HEK293 (cell line): ENCODE measurements around the gene ZNF79.
A peak's percentile ranks its signal among the peaks of the same experiment; 100 is the strongest.

Source experiments
- BCL11A ChIP-seq: fragments of 450-650 bp; formaldehyde crosslinking; IDR thresholded peaks from 2 replicates; pipeline ENCODE4 v1.5.1; 2016; ENCODE audit warnings: low read depth, missing biosample characterization, missing genetic modification characterization
- BCL11B ChIP-seq: fragments of 450-650 bp; formaldehyde crosslinking; IDR thresholded peaks from 2 replicates; pipeline ENCODE4 v1.5.1; 2016; ENCODE audit warnings: low read depth, missing biosample characterization, missing genetic modification characterization
- GLIS1 ChIP-seq: fragments of 450-650 bp; formaldehyde crosslinking; IDR thresholded peaks from 2 replicates; pipeline ENCODE4 v1.5.1; 2016; ENCODE audit warnings: missing biosample characterization, missing genetic modification characterization
- MYNN ChIP-seq: fragments of 450-650 bp; formaldehyde crosslinking; IDR thresholded peaks from 2 replicates; pipeline ENCODE4 v1.5.1; 2016; ENCODE audit warnings: missing biosample characterization, missing genetic modification characterization, borderline replicate concordance
- PRDM2 ChIP-seq: fragments of 450-650 bp; formaldehyde crosslinking; IDR thresholded peaks from 2 replicates; pipeline ENCODE4 v1.5.1; 2016; ENCODE audit warnings: missing biosample characterization, missing genetic modification characterization, borderline replicate concordance
- SCRT2 ChIP-seq: fragments of 450-650 bp; formaldehyde crosslinking; IDR thresholded peaks from 2 replicates; pipeline ENCODE4 v1.5.1; 2016; ENCODE audit warnings: missing biosample characterization, missing genetic modification characterization
- SP7 ChIP-seq: fragments of 450-650 bp; formaldehyde crosslinking; IDR thresholded peaks from 2 replicates; pipeline ENCODE4 v1.5.1; 2016; ENCODE audit warnings: missing biosample characterization, missing genetic modification characterization
- YY1 ChIP-seq: fragments of 450-650 bp; formaldehyde crosslinking; IDR thresholded peaks from 2 replicates; pipeline ENCODE4 v1.5.1; 2018; ENCODE audit warnings: missing biosample characterization, missing genetic modification characterization
- ZBTB44 ChIP-seq: fragments of 450-650 bp; IDR thresholded peaks from 2 replicates; pipeline ENCODE4 v1.5.1; 2018; ENCODE audit warnings: missing biosample characterization, mild to moderate bottlenecking, missing genetic modification characterization
- ZBTB8A ChIP-seq: fragments of 450-650 bp; formaldehyde crosslinking; IDR thresholded peaks from 2 replicates; pipeline ENCODE4 v1.5.1; 2016; ENCODE audit warnings: missing biosample characterization, missing genetic modification characterization
- ZFP3 ChIP-seq: fragments of 450-650 bp; formaldehyde crosslinking; IDR thresholded peaks from 2 replicates; pipeline ENCODE4 v1.5.1; 2016; ENCODE audit warnings: low read depth, missing biosample characterization, missing genetic modification characterization
- ZNF16 ChIP-seq: fragments of 450-650 bp; formaldehyde crosslinking; IDR thresholded peaks from 2 replicates; pipeline ENCODE4 v1.5.1; 2016; ENCODE audit warnings: low read depth, missing biosample characterization, missing genetic modification characterization
- ZNF19 ChIP-seq: fragments of 450-650 bp; formaldehyde crosslinking; IDR thresholded peaks from 2 replicates; pipeline ENCODE4; 2016; ENCODE audit warnings: missing biosample characterization, missing genetic modification characterization, low read depth
- ZNF26 ChIP-seq: fragments of 450-650 bp; formaldehyde crosslinking; IDR thresholded peaks from 2 replicates; pipeline ENCODE4 v1.5.1; 2016; ENCODE audit warnings: missing biosample characterization, missing genetic modification characterization
- ZNF266 ChIP-seq: fragments of 450-650 bp; formaldehyde crosslinking; IDR thresholded peaks from 2 replicates; pipeline ENCODE4 v1.5.1; 2016; ENCODE audit warnings: missing biosample characterization, missing genetic modification characterization, low read depth
- ZNF423 ChIP-seq: fragments of 450-650 bp; formaldehyde crosslinking; IDR thresholded peaks from 2 replicates; pipeline ENCODE4 v1.5.1; 2016; ENCODE audit warnings: missing biosample characterization, missing genetic modification characterization
- ZNF654 ChIP-seq: fragments of 450-650 bp; formaldehyde crosslinking; IDR thresholded peaks from 2 replicates; pipeline ENCODE4 v1.5.1; 2016; ENCODE audit warnings: low read depth, missing biosample characterization, missing genetic modification characterization
- ZNF776 ChIP-seq: fragments of 450-650 bp; formaldehyde crosslinking; IDR thresholded peaks from 2 replicates; pipeline ENCODE4 v1.5.0; 2017; ENCODE audit warnings: missing biosample characterization, missing genetic modification characterization, borderline replicate concordance
- ZNF837 ChIP-seq: fragments of 450-650 bp; formaldehyde crosslinking; IDR thresholded peaks from 2 replicates; pipeline ENCODE4 v1.5.1; 2016; ENCODE audit warnings: missing biosample characterization, missing genetic modification characterization
- ZNF843 ChIP-seq: fragments of 450-650 bp; formaldehyde crosslinking; IDR thresholded peaks from 2 replicates; pipeline ENCODE4 v1.5.1; 2016; ENCODE audit warnings: missing biosample characterization, missing genetic modification characterization
- TF ChIP-seq, protein P1 (sequence below): fragments of 450-650 bp; formaldehyde crosslinking; IDR thresholded peaks from 2 replicates; pipeline ENCODE4 v1.5.1; 2016; ENCODE audit warnings: missing biosample characterization, missing genetic modification characterization, low read depth
- TF ChIP-seq, protein P2 (sequence below): fragments of 450-650 bp; formaldehyde crosslinking; IDR thresholded peaks from 2 replicates; pipeline ENCODE4 v1.5.1; 2016; ENCODE audit warnings: missing biosample characterization, missing genetic modification characterization, borderline replicate concordance
- TF ChIP-seq, protein P3 (sequence below): fragments of 450-650 bp; formaldehyde crosslinking; IDR thresholded peaks from 2 replicates; pipeline ENCODE4 v1.5.1; 2017; ENCODE audit warnings: missing biosample characterization, missing genetic modification characterization

Gene ZNF79

DNA sequence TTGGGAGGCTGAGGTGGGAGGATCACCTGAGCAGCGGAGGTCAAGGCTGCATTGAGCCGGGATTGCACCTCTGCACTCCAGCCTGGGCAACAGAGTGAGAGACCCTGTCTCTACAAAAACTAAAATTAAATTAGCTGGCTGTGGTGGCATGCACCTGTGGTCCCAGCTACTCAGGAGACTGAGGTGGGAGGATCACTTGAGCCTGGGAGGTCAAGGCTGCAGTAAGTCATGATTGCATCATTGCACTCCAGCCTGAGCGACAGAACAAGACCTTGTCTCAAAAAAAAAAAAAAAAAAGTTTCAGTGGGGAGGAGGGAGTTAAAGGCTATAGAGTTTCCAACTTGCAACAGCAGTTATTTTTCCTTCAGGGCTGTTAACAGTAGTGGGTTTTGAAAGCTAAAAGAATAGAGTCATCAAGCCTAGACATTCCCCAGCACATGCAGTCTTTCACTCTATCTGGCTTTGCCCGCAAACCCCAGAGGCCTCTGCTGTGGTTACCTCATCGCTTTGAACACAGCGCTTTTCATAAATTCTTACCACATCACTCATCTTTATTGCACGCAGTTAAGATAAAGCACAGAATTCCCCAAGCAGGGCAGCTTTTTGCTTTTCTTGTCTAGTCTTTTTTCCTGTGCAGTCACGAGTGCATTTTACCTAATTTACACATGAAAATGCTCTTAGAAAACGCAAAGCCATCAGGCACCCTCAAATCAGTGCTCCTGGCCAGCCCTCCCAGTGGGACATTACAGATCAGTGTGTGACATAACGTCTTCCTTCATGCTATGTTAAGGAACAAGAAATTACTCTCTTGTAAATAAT is 35.9 kb upstream of the ZNF79 start (continued):
- TF ChIP-seq MYNN (tag by site-specific recombination), result no peak
- no peak; the same call in 1 of the 2 replicates for TF ChIP-seq YY1 (tag by site-specific recombination)
- TF ChIP-seq, protein P1, sequence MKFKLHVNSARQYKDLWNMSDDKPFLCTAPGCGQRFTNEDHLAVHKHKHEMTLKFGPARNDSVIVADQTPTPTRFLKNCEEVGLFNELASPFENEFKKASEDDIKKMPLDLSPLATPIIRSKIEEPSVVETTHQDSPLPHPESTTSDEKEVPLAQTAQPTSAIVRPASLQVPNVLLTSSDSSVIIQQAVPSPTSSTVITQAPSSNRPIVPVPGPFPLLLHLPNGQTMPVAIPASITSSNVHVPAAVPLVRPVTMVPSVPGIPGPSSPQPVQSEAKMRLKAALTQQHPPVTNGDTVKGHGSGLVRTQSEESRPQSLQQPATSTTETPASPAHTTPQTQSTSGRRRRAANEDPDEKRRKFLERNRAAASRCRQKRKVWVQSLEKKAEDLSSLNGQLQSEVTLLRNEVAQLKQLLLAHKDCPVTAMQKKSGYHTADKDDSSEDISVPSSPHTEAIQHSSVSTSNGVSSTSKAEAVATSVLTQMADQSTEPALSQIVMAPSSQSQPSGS (tag by site-specific recombination), result peak; percentile 97
- TF ChIP-seq ZBTB44 (tag by site-specific recombination), result peak; percentile 99
- no peak for TF ChIP-seq ZNF837 (tag by site-specific recombination)
- no peak for TF ChIP-seq PRDM2 (tag by site-specific recombination)
- TF ChIP-seq ZNF654 (tag by site-specific recombination), result 0 out of 2 replicates have a peak, but pooled peaks have one; percentile 8
- peak; percentile 99 for TF ChIP-seq ZNF843 (tag by site-specific recombination)
- peak; percentile 7; the same call in 1 of the 2 replicates for TF ChIP-seq ZFP3
- TF ChIP-seq SCRT2 (tag by site-specific recombination), result no peak
- TF ChIP-seq ZNF776 (tag by site-specific recombination), result no peak
- TF ChIP-seq BCL11A (tag by site-specific recombination), result peak; percentile 90
- peak; percentile 82 for TF ChIP-seq GLIS1 (tag by site-specific recombination)
- TF ChIP-seq ZBTB8A (tag by site-specific recombination), result peak; percentile 68
- peak; percentile 83; the same call in 1 of the 2 replicates for TF ChIP-seq BCL11B (tag by site-specific recombination)
- TF ChIP-seq, protein P2, sequence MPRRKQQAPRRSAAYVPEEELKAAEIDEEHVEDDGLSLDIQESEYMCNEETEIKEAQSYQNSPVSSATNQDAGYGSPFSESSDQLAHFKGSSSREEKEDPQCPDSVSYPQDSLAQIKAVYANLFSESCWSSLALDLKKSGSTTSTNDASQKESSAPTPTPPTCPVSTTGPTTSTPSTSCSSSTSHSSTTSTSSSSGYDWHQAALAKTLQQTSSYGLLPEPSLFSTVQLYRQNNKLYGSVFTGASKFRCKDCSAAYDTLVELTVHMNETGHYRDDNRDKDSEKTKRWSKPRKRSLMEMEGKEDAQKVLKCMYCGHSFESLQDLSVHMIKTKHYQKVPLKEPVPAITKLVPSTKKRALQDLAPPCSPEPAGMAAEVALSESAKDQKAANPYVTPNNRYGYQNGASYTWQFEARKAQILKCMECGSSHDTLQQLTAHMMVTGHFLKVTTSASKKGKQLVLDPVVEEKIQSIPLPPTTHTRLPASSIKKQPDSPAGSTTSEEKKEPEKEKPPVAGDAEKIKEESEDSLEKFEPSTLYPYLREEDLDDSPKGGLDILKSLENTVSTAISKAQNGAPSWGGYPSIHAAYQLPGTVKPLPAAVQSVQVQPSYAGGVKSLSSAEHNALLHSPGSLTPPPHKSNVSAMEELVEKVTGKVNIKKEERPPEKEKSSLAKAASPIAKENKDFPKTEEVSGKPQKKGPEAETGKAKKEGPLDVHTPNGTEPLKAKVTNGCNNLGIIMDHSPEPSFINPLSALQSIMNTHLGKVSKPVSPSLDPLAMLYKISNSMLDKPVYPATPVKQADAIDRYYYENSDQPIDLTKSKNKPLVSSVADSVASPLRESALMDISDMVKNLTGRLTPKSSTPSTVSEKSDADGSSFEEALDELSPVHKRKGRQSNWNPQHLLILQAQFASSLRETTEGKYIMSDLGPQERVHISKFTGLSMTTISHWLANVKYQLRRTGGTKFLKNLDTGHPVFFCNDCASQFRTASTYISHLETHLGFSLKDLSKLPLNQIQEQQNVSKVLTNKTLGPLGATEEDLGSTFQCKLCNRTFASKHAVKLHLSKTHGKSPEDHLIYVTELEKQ (tag by site-specific recombination), result peak; percentile 94
- TF ChIP-seq, protein P3, sequence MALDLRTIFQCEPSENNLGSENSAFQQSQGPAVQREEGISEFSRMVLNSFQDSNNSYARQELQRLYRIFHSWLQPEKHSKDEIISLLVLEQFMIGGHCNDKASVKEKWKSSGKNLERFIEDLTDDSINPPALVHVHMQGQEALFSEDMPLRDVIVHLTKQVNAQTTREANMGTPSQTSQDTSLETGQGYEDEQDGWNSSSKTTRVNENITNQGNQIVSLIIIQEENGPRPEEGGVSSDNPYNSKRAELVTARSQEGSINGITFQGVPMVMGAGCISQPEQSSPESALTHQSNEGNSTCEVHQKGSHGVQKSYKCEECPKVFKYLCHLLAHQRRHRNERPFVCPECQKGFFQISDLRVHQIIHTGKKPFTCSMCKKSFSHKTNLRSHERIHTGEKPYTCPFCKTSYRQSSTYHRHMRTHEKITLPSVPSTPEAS (tag by site-specific recombination), result peak; percentile 34; the same call in 1 of the 2 replicates
- TF ChIP-seq ZNF19 (tag by site-specific recombination), result peak; percentile 57; the same call in 1 of the 2 replicates
- TF ChIP-seq ZNF266, result no peak
- peak; percentile 96 for TF ChIP-seq SP7 (tag by site-specific recombination)
- TF ChIP-seq ZNF26 (tag by site-specific recombination), result no peak
- TF ChIP-seq ZNF423, result peak; percentile 77
- no peak for TF ChIP-seq ZNF16 (tag by site-specific recombination)
